AG04450 (cell line): Measurements from ENCODE around the gene SHC3. TPM values are rescaled to one million over a fixed set of nuclear protein-coding genes. Genes with fewer than 3 reads are reported as not detected.

Source experiments
- CTCF ChIA-PET: fragments of 300-600, 350-600 bp; formaldehyde crosslinking; extraction: SDS; loops from one replicate; lab custom pipeline; 2022; ENCODE audit warnings: antibody characterized with exemption, inconsistent platforms; lab: Charles Lee
- POLR2A ChIA-PET: fragments of 350-600 bp; formaldehyde crosslinking; extraction: SDS; loops from one replicate; lab custom pipeline; 2021; ENCODE audit warnings: antibody characterized with exemption, inconsistent platforms; lab: Yijun Ruan, JAX
- DNase-seq: peaks from one replicate; pipeline ENCODE4 v3.0.0-alpha.2; 2011; ENCODE audit warnings: low read depth, low spot score
- H3K27ac ChIP-seq: one replicate; pipeline ENCODE4 v1.5.1; 2012; ENCODE audit warnings: low read depth, low read length, control low read depth
- H3K27me3 ChIP-seq: one replicate; pipeline ENCODE4 v1.6.0; 2012; ENCODE audit warnings: low read length; ENCODE audit not compliant: control insufficient read depth, insufficient read depth
- H3K4me3 ChIP-seq: 2 replicates; pipeline ENCODE4 v1.5.1; 2011; ENCODE audit warnings: mild to moderate bottlenecking, low read depth, low read length, control low read depth
- H3K9me3 ChIP-seq: 2 replicates; pipeline ENCODE4 v1.5.1; 2012; ENCODE audit warnings: low read length; ENCODE audit not compliant: control insufficient read depth, insufficient read depth
- CTCF ChIP-seq: IDR thresholded peaks from 2 replicates; pipeline ENCODE4 v1.5.1; 2011; ENCODE audit warnings: low read depth, low read length, control low read depth, inconsistent platforms
- polyA plus RNA-seq: library from polyadenylated mRNA; depleted of rRNA; stranded (reverse); fragments of >200 nt; gene quantifications from 2 replicates; pipeline ENCODE4 v1.2.3, GENCODE V29; 2011

SHC3 gene
- polyA plus RNA-seq, 1 experiment = 4.3 TPM

- Histone ChIP-seq H3K9me3 (no peaks in the 10 kb centered on the region), H3K4me3 (no peak overlapping the region), H3K27ac (no peak overlapping the region), H3K27me3 (no peaks in the 10 kb centered on the region)
- CTCF ChIA-PET = interaction anchor here (0.6 to 1.4 kb wide), 2 partner anchors 23 to 412 kb away, joined by 3 to 4 read pairs; no protein-coding TSS in a partner anchor
- no peak for DNase-seq
- TF ChIP-seq CTCF = no peak
- POLR2A ChIA-PET = interaction anchor here (0.6 kb wide), 1 partner anchor 392 kb away, joined by 5 read pairs; no protein-coding TSS in a partner anchor
These were observed 175.6 kb downstream of the SHC3 start for GRCh38 chr9:89002987-89003386.

GRCh38 chr9:89001917-89002540 is 176.6 kb downstream of the SHC3 start:
- POLR2A ChIA-PET = no interaction called here
- no peaks in the 10 kb centered on the region for H3K27me3 ChIP-seq
- H3K4me3 ChIP-seq = no peak overlapping the region
- TF ChIP-seq CTCF = no peak
- CTCF ChIA-PET = interaction anchor here (1.4 kb wide), 1 partner anchor 411 kb away, joined by 4 read pairs; no protein-coding TSS in a partner anchor
- H3K9me3 ChIP-seq = no peaks in the 10 kb centered on the region
- H3K27ac ChIP-seq = no peak overlapping the region
- DNase-seq = no peak

GRCh38 chr9:89000973-89001916 is 177.4 kb downstream of the SHC3 start:
- H3K27me3 ChIP-seq = no peaks in the 10 kb centered on the region
- peak overlapping the region; percentile 39 for H3K27ac ChIP-seq
- DNase-seq = peak; percentile 59
- CTCF ChIA-PET = interaction anchor here (0.5 to 1.6 kb wide), 16 partner anchors 9 to 856 kb away, joined by 3 to 10 read pairs (median 4); partner anchors contain the start of gene S1PR3
- H3K9me3 ChIP-seq = no peaks in the 10 kb centered on the region
- peak; percentile 82 for TF ChIP-seq CTCF
- POLR2A ChIA-PET = interaction anchor here (0.8 kb wide), 1 partner anchor 256 kb away, joined by 3 read pairs; no protein-coding TSS in a partner anchor
- 0 out of 2 replicates have a peak overlapping the region, but pooled peaks have one; percentile 4 for H3K4me3 ChIP-seq

GRCh38 chr9:89000371-89000781 is 178.2 kb downstream of the SHC3 start:
- ChIA-PET CTCF (interaction anchor here (0.6 to 1.6 kb wide), 10 partner anchors 9 to 513 kb away, joined by 3 to 10 read pairs (median 4); partner anchors contain the start of gene S1PR3), POLR2A (interaction anchor here (0.8 kb wide), 1 partner anchor 255 kb away, joined by 3 read pairs; no protein-coding TSS in a partner anchor)
- Histone ChIP-seq H3K27me3 (no peaks in the 10 kb centered on the region), H3K27ac (peak overlapping the region; percentile 39), H3K4me3 (no peak overlapping the region), H3K9me3 (no peaks in the 10 kb centered on the region)
- no peak for DNase-seq
- TF ChIP-seq CTCF = no peak
